GM19025 (cell line): ENCODE measurements around the gene MATK.
"Not testable (repeated sequence)": the region's sequence is repeated elsewhere in the genome, so short reads cannot be mapped to it uniquely, and the experiment has no call there.

Experiments
- ATAC-seq: cut with Tn5 transposase; IDR thresholded peaks from one replicate; pipeline ENCODE4 v1.9.1; 2021; ENCODE audit warnings: mild to moderate bottlenecking, low read depth, moderate library complexity; ENCODE audit not compliant: unreplicated experiment

MATK gene

DNA sequence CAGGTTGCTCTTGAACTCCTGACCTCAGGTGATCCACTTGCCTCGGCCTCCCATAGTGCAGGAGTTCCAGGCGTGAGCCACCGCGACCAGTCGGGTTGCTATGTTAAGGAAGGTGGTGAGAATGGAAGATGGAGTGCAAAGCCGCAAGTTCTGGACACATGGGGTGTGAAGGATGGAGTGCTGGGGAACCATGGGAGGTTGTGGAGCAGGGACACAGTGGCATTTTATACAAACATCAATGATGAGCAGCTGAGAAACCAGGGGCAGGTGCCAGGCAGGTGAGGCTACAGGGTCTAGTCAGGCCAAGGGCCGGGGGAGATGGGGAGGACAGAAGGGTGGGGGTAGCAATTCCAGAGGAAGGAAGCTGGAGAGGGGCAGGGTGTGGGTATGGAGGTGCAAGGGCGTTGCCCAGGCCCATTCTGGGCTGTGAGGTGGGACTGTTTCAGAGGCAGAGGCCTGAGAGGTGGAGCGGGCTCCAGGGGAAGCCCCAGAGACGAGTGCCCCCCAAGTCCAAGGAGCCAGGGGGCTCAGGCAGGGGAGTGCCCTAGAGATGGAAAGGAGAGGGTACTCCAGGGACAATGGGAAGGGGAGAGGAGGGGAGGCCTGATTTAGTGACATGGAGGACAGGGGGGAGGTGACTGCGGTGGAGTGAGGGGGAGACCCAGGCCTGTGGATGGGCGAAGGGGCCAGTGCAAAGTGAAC lies 12.2 kb downstream of the MATK start:
- ATAC-seq, result no peak

DNA sequence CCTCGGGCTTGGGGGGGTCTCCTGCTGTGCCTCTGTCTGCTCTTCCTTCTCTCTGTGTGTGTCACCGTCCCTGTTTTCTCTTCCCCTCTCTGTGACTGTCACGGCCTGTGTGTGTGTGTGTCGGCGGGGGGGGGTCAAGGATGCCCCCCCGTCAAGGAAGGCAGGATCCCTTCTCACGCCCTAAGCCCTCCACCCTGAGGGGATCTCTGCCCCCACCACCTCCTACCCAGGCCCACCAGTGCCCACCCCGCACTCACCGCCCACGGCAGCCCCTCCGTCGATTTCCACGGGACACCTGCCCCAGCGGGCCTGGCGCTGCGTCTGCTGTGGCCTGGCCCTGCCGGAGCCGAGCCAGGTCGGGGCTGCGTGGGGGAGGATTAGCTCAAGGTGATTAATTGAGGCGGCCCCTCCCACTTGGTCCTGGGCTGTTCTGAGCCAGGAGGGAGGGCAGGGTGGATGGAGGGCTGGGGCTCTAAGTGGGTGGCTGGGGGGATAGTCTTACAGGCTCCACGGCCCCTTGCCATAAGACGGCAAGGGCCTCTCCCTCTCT lies 14.2 kb downstream of the MATK start, which contains the start of gene RAX2:
RAX2 (minus strand) TSS at position 323 of the 550 bp plus-strand sequence. CDS start 486 bp downstream, outside the sequence.
- ATAC-seq, result no peak

DNA sequence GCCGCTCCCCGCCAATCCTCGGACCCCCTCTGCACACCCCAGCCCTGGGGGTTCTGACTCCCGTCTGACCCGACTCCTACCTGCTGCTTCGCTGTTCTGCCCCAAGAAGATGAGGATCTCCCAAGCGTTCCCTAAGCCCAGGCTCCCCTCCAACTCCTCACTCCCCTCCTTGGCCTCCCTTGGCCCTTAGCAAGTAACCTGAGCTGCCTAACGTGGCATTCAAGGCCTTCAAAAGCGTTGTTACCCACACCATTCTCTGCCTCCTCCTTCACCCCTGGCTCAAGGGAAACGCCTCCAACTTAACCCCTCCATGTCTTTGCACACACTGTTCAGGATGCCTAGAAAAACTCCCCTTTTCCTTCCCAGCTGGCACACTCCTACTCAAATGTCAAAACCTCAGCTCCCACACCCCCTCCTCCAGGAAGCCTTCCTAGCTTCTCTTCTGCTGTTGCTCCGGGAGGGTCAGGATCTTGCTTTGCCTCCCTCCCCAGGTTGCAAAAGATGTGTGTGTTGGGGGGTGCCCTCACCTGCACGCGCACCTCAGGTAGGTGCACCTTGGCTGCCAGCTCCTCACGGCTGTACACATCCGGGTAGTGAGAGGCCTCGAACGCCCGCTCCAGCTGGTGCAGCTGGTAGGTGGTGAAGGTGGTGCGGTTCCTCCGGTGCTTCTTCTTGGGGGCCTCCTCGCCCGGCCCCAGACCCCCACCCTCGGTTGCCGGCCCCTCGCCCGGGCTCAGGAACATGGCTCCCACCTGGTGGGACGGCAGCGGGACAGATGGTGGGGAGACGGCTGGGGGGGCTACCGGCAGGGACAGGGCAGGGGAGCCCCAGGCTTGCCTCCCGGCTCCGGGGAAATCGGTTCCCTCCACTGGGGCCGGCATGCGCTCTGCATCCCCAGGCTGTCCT lies 14.9 kb downstream of the MATK start:
- ATAC-seq, result no peak

GRCh38 chr19:3770136-3770999 lies 15.8 kb downstream of the MATK start:
- no peak for ATAC-seq

GRCh38 chr19:3769494-3769893 lies 16.7 kb downstream of the MATK start:
- no peak for ATAC-seq

DNA sequence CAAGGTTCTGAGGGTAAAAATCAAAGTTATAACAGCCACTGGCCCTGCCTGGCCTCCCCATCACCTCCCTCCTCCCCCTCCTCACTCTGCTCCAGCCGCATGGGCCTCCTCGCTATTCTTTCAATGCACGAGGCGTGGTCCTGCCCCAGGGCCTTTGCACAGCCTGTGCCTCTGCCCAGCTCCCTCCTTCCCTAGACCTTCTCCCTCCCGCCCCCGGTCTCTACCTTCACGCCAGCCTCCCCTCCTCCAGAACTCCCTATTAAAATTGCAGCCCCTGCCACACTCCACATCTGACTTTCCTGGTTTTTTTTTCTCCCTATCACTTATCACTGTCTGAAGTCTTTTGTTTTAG lies 17.5 kb downstream of the MATK start:
- ATAC-seq, result no peak

- no peak for ATAC-seq
Measured at GRCh38 chr19:3768015-3768747, 18.0 kb downstream of the MATK start.

DNA sequence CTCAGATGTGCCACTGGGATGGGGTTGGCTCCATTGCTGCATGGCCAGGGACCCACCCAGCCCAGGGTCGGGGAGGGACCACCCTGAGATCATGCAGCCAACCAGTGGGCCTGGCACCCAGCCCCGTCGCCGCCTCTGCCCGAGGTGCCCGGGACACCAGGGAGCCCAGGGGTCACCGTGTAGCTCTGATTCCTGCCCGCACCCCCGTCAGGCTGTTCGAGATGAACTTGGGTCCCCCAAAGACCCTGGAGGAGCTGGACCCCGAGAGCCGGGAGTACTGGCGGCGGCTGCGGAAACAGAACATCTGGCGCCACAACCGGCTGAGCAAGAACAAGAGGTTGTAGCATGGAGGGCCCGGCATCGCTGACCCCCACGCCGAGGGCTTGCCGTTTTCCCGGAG lies 19.1 kb downstream of the MATK start:
- ATAC-seq, result no peak

DNA sequence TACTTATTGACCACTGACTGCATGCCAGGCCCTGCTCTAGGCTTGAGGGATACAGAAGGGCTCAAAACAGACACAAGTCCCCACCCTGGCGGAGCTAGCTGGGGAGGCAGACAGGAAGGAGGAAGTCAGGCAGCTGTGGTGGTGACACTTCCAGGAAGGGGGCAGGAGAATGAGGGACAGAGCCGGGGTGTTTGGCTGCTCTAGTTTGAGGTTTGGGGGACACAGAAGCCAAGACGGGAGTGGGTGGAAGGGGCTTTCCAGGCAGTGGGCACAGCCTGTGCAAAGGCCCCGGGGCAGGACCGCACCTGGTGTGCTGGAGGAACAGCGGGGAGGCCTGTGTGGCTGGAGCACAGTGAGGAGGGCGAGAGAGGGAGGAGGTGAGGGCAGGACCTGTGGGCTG lies 19.7 kb downstream of the MATK start:
- no peak for ATAC-seq

- ATAC-seq, result not testable (repeated sequence)
Measured at GRCh38 chr19:3765757-3766156, 20.4 kb downstream of the MATK start.

DNA sequence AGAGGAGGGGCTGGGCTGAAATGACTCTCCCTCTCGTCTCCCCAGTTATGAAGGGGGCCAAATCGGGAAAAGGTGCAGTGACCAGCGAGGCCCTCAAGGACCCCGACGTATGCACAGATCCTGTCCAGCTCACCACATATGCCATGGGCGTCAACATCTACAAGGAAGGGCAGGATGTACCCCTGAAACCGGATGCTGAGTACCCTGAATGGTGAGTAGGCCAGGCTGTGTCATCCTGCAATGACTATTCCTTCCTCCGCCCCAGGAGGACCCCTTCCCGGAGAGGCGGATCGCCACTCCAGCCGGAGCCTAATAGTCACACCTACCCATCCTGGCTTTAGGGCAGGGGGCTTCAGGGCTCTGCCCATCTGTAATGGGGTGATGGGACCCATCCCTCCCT lies 21.1 kb downstream of the MATK start:
- ATAC-seq, result no peak

DNA sequence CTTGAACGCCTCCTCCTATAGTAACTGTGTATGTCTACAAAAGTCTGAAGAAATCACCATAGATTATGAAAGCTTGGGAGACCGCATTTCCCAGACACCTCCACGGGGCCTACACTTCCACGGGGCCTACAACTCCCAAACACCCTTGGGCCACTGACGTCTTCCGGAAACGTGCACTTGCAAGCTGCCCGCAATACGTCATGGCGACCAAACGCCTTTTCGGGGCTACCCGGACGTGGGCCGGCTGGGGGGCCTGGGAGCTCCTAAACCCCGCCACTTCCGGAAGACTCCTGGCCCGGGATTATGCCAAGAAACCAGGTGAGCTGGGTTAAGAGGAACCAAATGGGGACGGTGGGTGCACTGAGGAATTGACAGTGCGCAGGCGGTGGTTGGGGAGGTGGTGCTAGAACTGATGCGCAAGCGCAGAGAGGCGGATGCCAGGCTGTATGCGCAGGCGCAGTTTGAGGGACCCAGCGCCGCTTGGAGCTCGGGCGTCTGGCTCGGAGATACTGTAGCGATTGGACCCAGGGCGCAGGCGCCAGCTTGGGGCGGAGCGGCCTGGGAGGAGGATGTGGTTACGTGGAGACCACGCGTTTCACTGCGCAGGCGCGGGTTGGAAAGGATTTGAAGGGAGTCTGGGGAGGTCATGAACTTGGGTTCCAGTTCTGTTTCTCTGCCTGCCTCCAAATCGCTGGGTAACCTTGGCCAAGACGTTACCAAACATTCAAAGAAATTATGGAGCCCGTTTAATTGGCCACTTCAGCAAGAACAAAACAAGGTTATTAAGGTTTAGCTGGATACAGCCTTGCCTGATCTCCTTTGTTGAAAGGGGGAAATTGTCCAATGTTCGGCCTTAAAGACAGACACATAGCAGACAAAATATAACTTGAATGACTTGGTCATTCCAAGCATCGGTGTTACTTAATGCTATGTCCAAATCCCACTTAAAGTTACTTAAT lies 23.4 kb downstream of the MATK start, which contains the start of gene MRPL54:
MRPL54 (plus strand) TSS at position 182 of the 959 bp plus-strand sequence; CDS start at position 201, 19 bp downstream.
- ATAC-seq, result peak; percentile 63

DNA sequence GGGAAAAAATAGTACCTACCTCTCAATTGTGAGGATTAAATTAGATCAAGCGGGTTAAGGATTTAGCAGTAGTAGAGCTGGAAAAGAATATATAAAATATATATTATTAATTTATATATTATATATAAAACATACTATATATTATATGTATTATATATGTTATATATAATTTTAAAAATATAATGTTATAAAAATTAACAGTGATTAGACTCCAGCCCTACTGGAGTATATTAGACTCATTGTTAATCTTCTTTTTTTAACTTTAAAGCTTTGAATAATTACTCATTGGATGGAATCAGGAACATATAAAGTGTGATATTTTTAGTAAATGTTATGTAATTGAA lies 24.1 kb downstream of the MATK start:
- ATAC-seq, result no peak

GRCh38 chr19:3761382-3762129 lies 24.6 kb downstream of the MATK start, which contains the start of gene APBA3:
Gene APBA3 (minus strand): TSS chr19:3761692. CDS start chr19:3760264, 1,428 bp downstream.
- peak; percentile 43 for ATAC-seq

GRCh38 chr19:3760871-3761361 lies 25.3 kb downstream of the MATK start:
- no peak for ATAC-seq

DNA sequence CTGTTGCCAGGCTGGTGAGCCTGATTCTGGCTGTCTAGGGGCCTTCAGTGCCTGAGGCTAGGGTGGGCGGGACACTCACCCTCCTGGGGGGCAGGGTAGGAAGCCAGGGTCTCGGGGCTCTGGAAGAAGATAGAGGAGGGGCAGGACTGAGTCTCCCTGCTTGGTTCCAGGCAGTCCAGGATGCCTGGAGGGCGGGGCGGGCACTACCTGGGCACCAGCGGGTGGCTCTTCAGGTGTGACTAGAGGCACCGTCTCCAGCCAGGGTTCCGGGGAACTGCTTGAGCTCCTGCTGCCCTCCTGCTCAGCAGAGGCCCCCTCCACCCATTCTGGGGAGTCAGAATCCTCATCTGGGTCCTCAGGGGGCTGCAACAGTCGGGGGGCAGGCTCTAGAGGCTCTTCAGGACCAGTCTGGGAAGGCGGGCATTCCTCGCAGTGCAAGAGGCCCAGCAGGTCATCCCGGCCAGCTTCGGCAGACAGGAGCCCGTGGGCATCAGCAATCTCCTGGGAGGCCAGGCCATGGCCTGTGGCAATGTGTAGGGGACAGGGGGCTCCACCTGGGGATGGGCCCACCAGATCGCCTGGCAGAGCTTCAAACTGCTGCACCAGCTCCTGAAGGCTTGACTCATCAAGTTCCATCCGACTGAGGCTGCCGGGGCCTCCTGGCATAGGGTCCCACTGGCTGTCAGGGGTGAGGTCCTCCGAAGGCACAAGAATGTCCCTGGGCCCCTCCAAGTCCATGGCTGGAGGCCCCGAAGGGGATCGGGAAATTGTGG lies 26.5 kb downstream of the MATK start:
- no peak for ATAC-seq

DNA sequence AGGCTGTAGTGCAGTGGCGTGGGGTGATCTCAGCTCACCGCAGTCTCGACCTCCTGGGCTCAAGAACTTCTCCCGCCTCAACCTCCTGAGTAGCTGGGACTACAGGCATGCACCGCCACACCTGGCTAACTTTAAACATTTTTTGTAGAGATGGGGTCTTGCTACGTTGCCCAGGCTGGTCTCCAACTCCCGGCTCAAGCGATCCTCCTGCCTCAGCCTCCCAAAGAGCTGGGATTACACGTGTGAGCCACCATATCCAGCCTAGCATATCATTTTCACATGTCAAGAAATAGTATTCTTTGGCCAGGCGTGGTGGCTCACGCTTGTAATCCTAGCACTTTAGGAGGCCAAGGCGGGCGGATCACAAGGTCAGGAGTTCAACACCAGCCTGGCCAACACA lies 27.9 kb downstream of the MATK start:
- not testable (repeated sequence) for ATAC-seq
